AG04450 (cell line): ENCODE data around the gene STOML2. TPM values are rescaled to one million over a fixed set of nuclear protein-coding genes. Genes with fewer than 3 reads are reported as not detected.

ENCODE experiments used
- CTCF ChIA-PET: fragments of 300-600, 350-600 bp; formaldehyde crosslinking; extraction: SDS; loops from one replicate; lab custom pipeline; 2022; ENCODE audit warnings: antibody characterized with exemption, inconsistent platforms; lab: Charles Lee
- POLR2A ChIA-PET: fragments of 350-600 bp; formaldehyde crosslinking; extraction: SDS; loops from one replicate; lab custom pipeline; 2021; ENCODE audit warnings: antibody characterized with exemption, inconsistent platforms; lab: Yijun Ruan, JAX
- DNase-seq: peaks from one replicate; pipeline ENCODE4 v3.0.0-alpha.2; 2011; ENCODE audit warnings: low read depth, low spot score
- H3K27ac ChIP-seq: one replicate; pipeline ENCODE4 v1.5.1; 2012; ENCODE audit warnings: low read depth, low read length, control low read depth
- H3K27me3 ChIP-seq: one replicate; pipeline ENCODE4 v1.6.0; 2012; ENCODE audit warnings: low read length; ENCODE audit not compliant: control insufficient read depth, insufficient read depth
- H3K4me3 ChIP-seq: 2 replicates; pipeline ENCODE4 v1.5.1; 2011; ENCODE audit warnings: mild to moderate bottlenecking, low read depth, low read length, control low read depth
- H3K9me3 ChIP-seq: 2 replicates; pipeline ENCODE4 v1.5.1; 2012; ENCODE audit warnings: low read length; ENCODE audit not compliant: control insufficient read depth, insufficient read depth
- CTCF ChIP-seq: IDR thresholded peaks from 2 replicates; pipeline ENCODE4 v1.5.1; 2011; ENCODE audit warnings: low read depth, low read length, control low read depth, inconsistent platforms
- polyA plus RNA-seq: library from polyadenylated mRNA; depleted of rRNA; stranded (reverse); fragments of >200 nt; gene quantifications from 2 replicates; pipeline ENCODE4 v1.2.3, GENCODE V29; 2011

Gene STOML2
- polyA plus RNA-seq, 1 experiment, result 125 TPM

GRCh38 chr9:35096035-35096849 is 6.7 kb downstream of the STOML2 start, which contains the start of gene PIGO:
TSS of gene PIGO (minus strand) at chr9:35096591. CDS start at chr9:35095565, 1,026 bp downstream.
- Histone ChIP-seq H3K4me3 (peak within 1 kb of the TSS; percentile 93), H3K27me3 (no peaks in the 10 kb centered on the region), H3K9me3 (no peaks in the 10 kb centered on the region; the same call in 1 of the 2 replicates), H3K27ac (peak within 1 kb of the TSS; percentile 76)
- ChIA-PET CTCF (interaction anchor here (0.6 to 4.2 kb wide), 31 partner anchors 9 to 457 kb away, joined by 3 to 115 read pairs (median 4); partner anchors contain the start of genes DNAJB5, FANCG and VCP), POLR2A (interaction anchor here (0.5 to 1.1 kb wide), 2 partner anchors 24 to 437 kb away, joined by 3 to 6 read pairs; no protein-coding TSS in a partner anchor)
- peak; percentile 88 for TF ChIP-seq CTCF
- DNase-seq, result no peak

- H3K9me3 ChIP-seq, result no peaks in the 10 kb centered on the region; the same call in 1 of the 2 replicates
- CTCF ChIA-PET, result interaction anchor here (3.5 kb wide), 1 partner anchor 192 kb away, joined by 21 read pairs; no protein-coding TSS in a partner anchor
- no peak overlapping the region for H3K4me3 ChIP-seq
- TF ChIP-seq CTCF, result no peak
- DNase-seq, result no peak
- no peak overlapping the region for H3K27ac ChIP-seq
- no peaks in the 10 kb centered on the region for H3K27me3 ChIP-seq
- POLR2A ChIA-PET, result no interaction called here
Observed at GRCh38 chr9:35091536-35091935, 11.4 kb downstream of the STOML2 start.

DNA sequence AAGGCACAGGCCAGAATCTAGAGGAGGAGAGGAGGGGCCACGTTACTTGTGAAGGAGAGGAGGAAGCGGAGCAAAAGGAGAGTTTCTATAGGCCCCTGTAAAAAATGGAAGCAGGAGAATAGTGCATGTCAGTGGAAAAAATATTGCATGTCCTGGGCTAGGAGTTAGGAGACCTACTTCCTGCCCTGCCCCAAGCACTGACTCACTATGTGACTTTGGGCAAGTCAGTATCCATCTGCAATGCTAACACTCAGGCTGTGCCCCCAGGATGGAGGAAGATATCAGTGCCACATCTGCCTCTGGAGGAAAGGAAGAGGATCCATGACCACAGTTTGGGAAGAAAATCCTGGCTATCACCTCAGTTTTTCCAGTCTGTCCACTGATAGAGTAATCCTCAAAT is 13.5 kb downstream of the STOML2 start:
- ChIA-PET POLR2A (no interaction called here), CTCF (no interaction called here)
- H3K27me3 ChIP-seq, result no peaks in the 10 kb centered on the region
- H3K4me3 ChIP-seq, result no peak overlapping the region
- H3K9me3 ChIP-seq, result no peaks in the 10 kb centered on the region
- H3K27ac ChIP-seq, result no peak overlapping the region
- no peak for TF ChIP-seq CTCF
- no peak for DNase-seq

DNA sequence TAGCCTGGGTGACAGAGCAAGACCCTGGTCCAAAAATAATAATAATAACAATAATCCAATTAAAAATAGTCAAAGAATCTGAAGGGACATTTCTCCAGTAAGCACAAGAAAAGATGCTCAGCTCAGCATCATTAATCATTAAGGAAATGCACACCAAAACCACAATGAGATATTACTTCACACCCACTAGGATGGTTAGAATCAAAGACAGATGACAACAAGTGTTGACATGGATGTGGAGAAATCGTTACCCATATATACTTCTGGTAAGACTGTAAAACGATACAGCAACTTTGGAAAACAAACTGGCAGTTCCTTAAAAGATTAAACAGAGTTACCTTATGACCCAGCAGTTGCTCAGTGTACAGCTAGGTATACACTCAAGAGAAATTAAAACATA is 17.9 kb downstream of the STOML2 start:
- no peak for TF ChIP-seq CTCF
- H3K27me3 ChIP-seq, result no peaks in the 10 kb centered on the region
- DNase-seq, result no peak
- H3K9me3 ChIP-seq, result no peaks in the 10 kb centered on the region
- no peak overlapping the region for H3K4me3 ChIP-seq
- CTCF ChIA-PET, result interaction anchor here (1.0 kb wide), 1 partner anchor 12 kb away, joined by 3 read pairs; no protein-coding TSS in a partner anchor
- no peak overlapping the region for H3K27ac ChIP-seq
- POLR2A ChIA-PET, result no interaction called here
